SK-N-SH (cell line): Measurements from ENCODE around the gene SURF1. TPM values are rescaled to one million over a fixed set of nuclear protein-coding genes. Genes with fewer than 3 reads are reported as not detected.

ENCODE experiments used
- CTCF ChIA-PET: fragments of 300-600, 350-600 bp; formaldehyde crosslinking; extraction: SDS; loops from one replicate; lab custom pipeline; 2021; lab: Yijun Ruan, JAX
- POLR2A ChIA-PET: fragments of 350-600 bp; sonication (Branson Sonifier 250); formaldehyde crosslinking; extraction: SDS; loops from one replicate; lab custom pipeline; 2020; ENCODE audit warnings: antibody characterized with exemption, inconsistent platforms; lab: Yijun Ruan, JAX
- DNase-seq: peaks from one replicate; pipeline ENCODE4 v3.0.0; 2012
- H2AFZ ChIP-seq: fragments of 200-600 bp; sonication (generic); 2 replicates; pipeline ENCODE4 v1.8.1; 2016; ENCODE audit warnings: antibody characterized with exemption, mild to moderate bottlenecking, low read depth
- H3F3A ChIP-seq: fragments of 200-600 bp; sonication (generic); replicated peaks from 2 replicates; pipeline ENCODE3; 2016; ENCODE audit warnings: antibody characterized with exemption, mild to moderate bottlenecking; ENCODE audit not compliant: insufficient read depth
- H3K27ac ChIP-seq, 2 experiments: fragments of 200-500 bp in 1 of 2; fragments of 200-600 bp in 1 of 2; sonication (Bioruptor generic) in 1 of 2; sonication (generic), shearing (Covaris generic) in 1 of 2; 2 replicates each; pipeline versions ENCODE4 v1.5.1 to v1.6.1; 2014 to 2016; ENCODE audit warnings: low read depth in 2 of 2, inconsistent platforms in 1 of 2, low read length in 1 of 2, mild to moderate bottlenecking in 1 of 2, mixed read lengths in 1 of 2
- H3K27me3 ChIP-seq: fragments of 200-600 bp; sonication (generic), shearing (Covaris generic); 2 replicates; pipeline ENCODE4 v1.6.1; 2016; ENCODE audit warnings: mixed run types; ENCODE audit not compliant: insufficient read depth
- H3K36me3 ChIP-seq, 2 experiments: fragments of 200-500 bp in 1 of 2; fragments of 200-600 bp in 1 of 2; sonication (Bioruptor generic) in 1 of 2; sonication (generic) in 1 of 2; replicated peaks in 1 of 2; 2 replicates each; pipeline versions ENCODE3 to v1.5.1; 2014 to 2016; ENCODE audit warnings: low read length in 1 of 2, mild to moderate bottlenecking in 1 of 2; ENCODE audit not compliant: insufficient read depth in 2 of 2, control insufficient read depth in 1 of 2
- H3K4me1 ChIP-seq, 2 experiments: fragments of 200-500 bp in 1 of 2; fragments of 200-600 bp in 1 of 2; sonication (Bioruptor generic) in 1 of 2; sonication (generic), shearing (Covaris generic) in 1 of 2; 2 replicates each; pipeline versions ENCODE4 v1.5.1 to v1.6.1; 2014 to 2016; ENCODE audit warnings: low read depth in 1 of 2, low read length in 1 of 2, mixed run types in 1 of 2; ENCODE audit not compliant: insufficient read depth in 2 of 2, control insufficient read depth in 1 of 2
- H3K4me2 ChIP-seq: fragments of 200-600 bp; sonication (generic), shearing (Covaris generic); 2 replicates; pipeline ENCODE4 v1.6.1; 2017; ENCODE audit warnings: mixed run types
- H3K4me3 ChIP-seq, 2 experiments: fragments of 200-500 bp in 1 of 2; fragments of 200-600 bp in 1 of 2; sonication (Bioruptor generic) in 1 of 2; sonication (generic), shearing (Covaris generic) in 1 of 2; 2 replicates each; pipeline versions ENCODE4 v1.5.1 to v1.8.1; 2014 to 2016; ENCODE audit warnings: low read depth in 2 of 2, inconsistent platforms in 1 of 2, low read length in 1 of 2, mild to moderate bottlenecking in 1 of 2, mixed read lengths in 1 of 2, moderate library complexity in 1 of 2
- H3K79me2 ChIP-seq: fragments of 200-600 bp; sonication (generic); 2 replicates; pipeline ENCODE4 v1.8.1; 2017; ENCODE audit warnings: mild to moderate bottlenecking; ENCODE audit not compliant: insufficient read depth
- H3K9ac ChIP-seq: fragments of 200-600 bp; sonication (generic); 2 replicates; pipeline ENCODE4 v1.6.1; 2017; ENCODE audit warnings: mixed run types
- H3K9me2 ChIP-seq: fragments of 200-600 bp; sonication (generic); 2 replicates; pipeline ENCODE4 v1.6.1; 2017; ENCODE audit warnings: mixed run types
- H3K9me3 ChIP-seq: fragments of 200-600 bp; sonication (generic); 2 replicates; pipeline ENCODE4 v1.6.1; 2017; ENCODE audit warnings: mixed run types, mild to moderate bottlenecking, moderate library complexity
- H4K20me1 ChIP-seq: fragments of 200-600 bp; sonication (generic); 2 replicates; pipeline ENCODE4 v1.6.1; 2017; ENCODE audit warnings: mild to moderate bottlenecking, mixed run types; ENCODE audit not compliant: insufficient read depth
- CHD2 ChIP-seq: fragments of 150-350 bp; IDR thresholded peaks from 2 replicates; pipeline ENCODE4 v1.6.1; 2018; ENCODE audit warnings: low read length; ENCODE audit not compliant: partially characterized antibody
- ELF1 ChIP-seq: IDR thresholded peaks from 2 replicates; pipeline ENCODE4 v1.4.0; 2012
- EP300 ChIP-seq, 2 experiments: IDR thresholded peaks; 2 replicates each; pipeline versions ENCODE4 v1.4.0 to v1.6.1; 2012; ENCODE audit warnings: borderline replicate concordance in 1 of 2, low read depth in 1 of 2, low read length in 1 of 2
- FOXM1 ChIP-seq: IDR thresholded peaks from 2 replicates; pipeline ENCODE4 v1.4.0; 2012; ENCODE audit warnings: low read depth, mild to moderate bottlenecking
- GATA2 ChIP-seq: sonication (generic); formaldehyde crosslinking; IDR thresholded peaks from 2 replicates; pipeline ENCODE4 v1.5.0; 2020; ENCODE audit warnings: mild to moderate bottlenecking, missing genetic modification reagents
- NFIC ChIP-seq: IDR thresholded peaks from 2 replicates; pipeline ENCODE4 v1.4.0; 2012; ENCODE audit warnings: borderline replicate concordance
- WGBS: methylation state at CpG from one replicate; pipeline ENCODE4 v1.1.6; 2017; ENCODE audit warnings: low lambda C conversion rate; 5-methylcytosine and 5-hydroxymethylcytosine counted together
- polyA plus RNA-seq, 3 experiments: library from polyadenylated mRNA; depleted of rRNA; stranded (reverse); fragments of >200 nt; gene quantifications; 2 replicates each; pipeline ENCODE4 v1.2.3, GENCODE V29; 2012
- TF ChIP-seq, protein P1 (sequence below): IDR thresholded peaks from 2 replicates; pipeline ENCODE4 v1.4.0; 2012; ENCODE audit warnings: low read depth, borderline replicate concordance
- TF ChIP-seq, protein P2 (sequence below): fragments of 150-350 bp; IDR thresholded peaks from 2 replicates; pipeline ENCODE4 v1.6.1; 2017; ENCODE audit warnings: antibody characterized with exemption, low read length, low read depth, borderline replicate concordance
- TF ChIP-seq, protein P3 (sequence below): IDR thresholded peaks from 2 replicates; pipeline ENCODE4 v1.6.1; 2012; ENCODE audit warnings: mild to moderate bottlenecking, low read depth, low read length, moderate library complexity

Gene SURF1
- polyA plus RNA-seq, 1 of the 3 experiments (the other 2 are of a cell fraction), result 103 TPM

DNA sequence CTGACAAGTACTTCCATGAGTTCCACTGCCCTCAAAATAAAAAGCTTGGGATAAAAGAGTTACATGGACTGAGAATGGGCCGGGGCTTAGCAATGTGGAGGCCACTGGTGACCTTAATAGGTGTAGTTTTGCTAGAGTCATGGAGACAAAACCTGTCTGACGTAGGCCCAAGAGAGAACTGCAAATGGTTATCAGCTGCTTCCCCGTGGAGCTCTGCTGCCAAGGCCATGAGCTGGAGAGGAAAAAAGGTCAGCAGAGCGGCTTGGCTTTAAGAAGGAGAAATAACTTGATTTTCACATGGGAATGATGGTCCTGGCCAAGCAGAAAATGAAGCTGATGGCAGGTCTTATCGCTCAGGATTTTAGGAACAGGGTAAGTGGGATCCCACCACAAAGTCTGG lies 16.6 kb downstream of the SURF1 start:
- Histone ChIP-seq H2AFZ (no peak overlapping the region), H3K4me1 (peaks cover 4 to 8% of the 10 kb centered on the region in 2 experiments; a peak in 1 of 4 replicates), H3K27me3 (no peaks in the 10 kb centered on the region), H4K20me1 (0 out of 2 replicates have a peak, but pooled peaks cover 4% of the 10 kb centered on the region), H3F3A (peaks cover 6% of the 10 kb centered on the region), H3K79me2 (peaks cover 13% of the 10 kb centered on the region), H3K9ac (no peak overlapping the region), H3K27ac (no peak overlapping the region), H3K4me2 (no peak overlapping the region), H3K4me3 (no peak overlapping the region), H3K9me2 (no peaks in the 10 kb centered on the region), H3K9me3 (no peaks in the 10 kb centered on the region), H3K36me3 (peaks cover 21 to 54% of the 10 kb centered on the region in 2 experiments)
- TF ChIP-seq FOXM1 (no peak), GATA2 (CRISPR knock-in tag) (no peak), ELF1 (no peak), CHD2 (no peak), EP300 (IDR thresholded peaks at IDR 0.05; ENCODE audit: borderline replicate concordance in 1 of 2, low read depth in 1 of 2, low read length in 1 of 2) (no peak), NFIC (no peak)
- TF ChIP-seq, protein P1, sequence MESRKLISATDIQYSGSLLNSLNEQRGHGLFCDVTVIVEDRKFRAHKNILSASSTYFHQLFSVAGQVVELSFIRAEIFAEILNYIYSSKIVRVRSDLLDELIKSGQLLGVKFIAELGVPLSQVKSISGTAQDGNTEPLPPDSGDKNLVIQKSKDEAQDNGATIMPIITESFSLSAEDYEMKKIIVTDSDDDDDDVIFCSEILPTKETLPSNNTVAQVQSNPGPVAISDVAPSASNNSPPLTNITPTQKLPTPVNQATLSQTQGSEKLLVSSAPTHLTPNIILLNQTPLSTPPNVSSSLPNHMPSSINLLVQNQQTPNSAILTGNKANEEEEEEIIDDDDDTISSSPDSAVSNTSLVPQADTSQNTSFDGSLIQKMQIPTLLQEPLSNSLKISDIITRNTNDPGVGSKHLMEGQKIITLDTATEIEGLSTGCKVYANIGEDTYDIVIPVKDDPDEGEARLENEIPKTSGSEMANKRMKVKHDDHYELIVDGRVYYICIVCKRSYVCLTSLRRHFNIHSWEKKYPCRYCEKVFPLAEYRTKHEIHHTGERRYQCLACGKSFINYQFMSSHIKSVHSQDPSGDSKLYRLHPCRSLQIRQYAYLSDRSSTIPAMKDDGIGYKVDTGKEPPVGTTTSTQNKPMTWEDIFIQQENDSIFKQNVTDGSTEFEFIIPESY, result no peak
- TF ChIP-seq, protein P2, sequence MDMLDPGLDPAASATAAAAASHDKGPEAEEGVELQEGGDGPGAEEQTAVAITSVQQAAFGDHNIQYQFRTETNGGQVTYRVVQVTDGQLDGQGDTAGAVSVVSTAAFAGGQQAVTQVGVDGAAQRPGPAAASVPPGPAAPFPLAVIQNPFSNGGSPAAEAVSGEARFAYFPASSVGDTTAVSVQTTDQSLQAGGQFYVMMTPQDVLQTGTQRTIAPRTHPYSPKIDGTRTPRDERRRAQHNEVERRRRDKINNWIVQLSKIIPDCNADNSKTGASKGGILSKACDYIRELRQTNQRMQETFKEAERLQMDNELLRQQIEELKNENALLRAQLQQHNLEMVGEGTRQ, result no peak
- TF ChIP-seq, protein P3, sequence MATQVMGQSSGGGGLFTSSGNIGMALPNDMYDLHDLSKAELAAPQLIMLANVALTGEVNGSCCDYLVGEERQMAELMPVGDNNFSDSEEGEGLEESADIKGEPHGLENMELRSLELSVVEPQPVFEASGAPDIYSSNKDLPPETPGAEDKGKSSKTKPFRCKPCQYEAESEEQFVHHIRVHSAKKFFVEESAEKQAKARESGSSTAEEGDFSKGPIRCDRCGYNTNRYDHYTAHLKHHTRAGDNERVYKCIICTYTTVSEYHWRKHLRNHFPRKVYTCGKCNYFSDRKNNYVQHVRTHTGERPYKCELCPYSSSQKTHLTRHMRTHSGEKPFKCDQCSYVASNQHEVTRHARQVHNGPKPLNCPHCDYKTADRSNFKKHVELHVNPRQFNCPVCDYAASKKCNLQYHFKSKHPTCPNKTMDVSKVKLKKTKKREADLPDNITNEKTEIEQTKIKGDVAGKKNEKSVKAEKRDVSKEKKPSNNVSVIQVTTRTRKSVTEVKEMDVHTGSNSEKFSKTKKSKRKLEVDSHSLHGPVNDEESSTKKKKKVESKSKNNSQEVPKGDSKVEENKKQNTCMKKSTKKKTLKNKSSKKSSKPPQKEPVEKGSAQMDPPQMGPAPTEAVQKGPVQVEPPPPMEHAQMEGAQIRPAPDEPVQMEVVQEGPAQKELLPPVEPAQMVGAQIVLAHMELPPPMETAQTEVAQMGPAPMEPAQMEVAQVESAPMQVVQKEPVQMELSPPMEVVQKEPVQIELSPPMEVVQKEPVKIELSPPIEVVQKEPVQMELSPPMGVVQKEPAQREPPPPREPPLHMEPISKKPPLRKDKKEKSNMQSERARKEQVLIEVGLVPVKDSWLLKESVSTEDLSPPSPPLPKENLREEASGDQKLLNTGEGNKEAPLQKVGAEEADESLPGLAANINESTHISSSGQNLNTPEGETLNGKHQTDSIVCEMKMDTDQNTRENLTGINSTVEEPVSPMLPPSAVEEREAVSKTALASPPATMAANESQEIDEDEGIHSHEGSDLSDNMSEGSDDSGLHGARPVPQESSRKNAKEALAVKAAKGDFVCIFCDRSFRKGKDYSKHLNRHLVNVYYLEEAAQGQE, result no peak
- POLR2A ChIA-PET, result interaction anchor here (1.2 kb wide), 1 partner anchor 8 kb away, joined by 4 read pairs; the partner anchor contains the start of genes MED22 and RPL7A
- CTCF ChIA-PET, result interaction anchor here (1.8 to 2.6 kb wide), 2 partner anchors 12 to 153 kb away, joined by 5 to 13 read pairs; no protein-coding TSS in a partner anchor
- 98% methylated on average over 5 of the region's 5 CpGs for WGBS
- DNase-seq, result no peak
